Duodenal mucosa (tissue), 2 donors: Measurements from ENCODE around the gene NALCN.

ENCODE experiments used
- H3K27ac ChIP-seq: one replicate; pipeline ENCODE4 v1.7.0; 2013; ENCODE audit warnings: low read depth, low read length
- H3K27me3 ChIP-seq, 2 donors: one replicate each; pipeline ENCODE4 v1.7.0; 2013; ENCODE audit warnings: low read length in 2 of 2, control low read depth in 1 of 2; ENCODE audit not compliant: insufficient read depth in 2 of 2, control insufficient read depth in 1 of 2
- H3K36me3 ChIP-seq, 2 donors: one replicate each; pipeline ENCODE4 v1.7.0; 2013; ENCODE audit warnings: low read length in 2 of 2, control low read depth in 1 of 2; ENCODE audit not compliant: insufficient read depth in 2 of 2, control insufficient read depth in 1 of 2
- H3K4me1 ChIP-seq, 2 donors: one replicate each; pipeline ENCODE4 v1.7.0; 2013; ENCODE audit warnings: low read length in 2 of 2, control low read depth in 1 of 2; ENCODE audit not compliant: insufficient read depth in 2 of 2, control insufficient read depth in 1 of 2
- H3K4me3 ChIP-seq, 2 donors: one replicate each; pipeline ENCODE4 v1.7.0; 2013; ENCODE audit warnings: low read length in 2 of 2, low read depth in 1 of 2
- H3K9ac ChIP-seq, 2 donors: one replicate each; pipeline ENCODE4 v1.7.0; 2013; ENCODE audit warnings: low read length in 2 of 2, low read depth in 1 of 2
- H3K9me3 ChIP-seq, 2 donors: one replicate each; pipeline ENCODE4 v1.7.0; 2013; ENCODE audit warnings: low read length in 2 of 2, control low read depth in 1 of 2; ENCODE audit not compliant: control insufficient read depth in 1 of 2

Gene NALCN

DNA sequence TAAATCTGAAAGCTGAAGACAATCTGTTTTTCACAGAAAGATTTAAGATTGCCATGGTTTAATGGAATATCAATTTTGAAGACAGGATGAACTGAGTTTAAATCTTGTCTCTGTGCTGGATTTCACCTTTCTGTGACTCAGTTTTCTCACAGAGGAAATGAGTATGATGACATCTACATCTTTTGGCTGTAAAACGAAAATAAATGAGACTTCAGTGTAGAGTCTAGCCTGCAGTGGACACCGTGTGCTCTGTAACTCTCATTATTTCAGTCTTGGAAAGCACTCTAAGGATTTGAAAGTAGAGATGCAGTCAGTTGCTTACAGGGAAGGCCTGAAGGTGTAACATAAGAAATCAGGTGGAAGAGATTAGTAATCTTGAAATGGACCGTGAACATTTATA lies 150.4 kb downstream of the NALCN start:
- Histone ChIP-seq H3K27me3 (no peaks in the 10 kb centered on the region), H3K36me3 (no peaks in the 10 kb centered on the region), H3K9ac (no peak overlapping the region), H3K27ac (no peak overlapping the region), H3K9me3 (no peaks in the 10 kb centered on the region), H3K4me3 (no peak overlapping the region), H3K4me1 (no peaks in the 10 kb centered on the region)

GRCh38 chr13:101264931-101265330 lies 151.4 kb downstream of the NALCN start:
- H3K4me3 ChIP-seq, result no peak overlapping the region
- no peak overlapping the region for H3K27ac ChIP-seq
- no peaks in the 10 kb centered on the region for H3K9me3 ChIP-seq
- H3K36me3 ChIP-seq, result no peaks in the 10 kb centered on the region
- no peak overlapping the region for H3K9ac ChIP-seq
- no peaks in the 10 kb centered on the region for H3K4me1 ChIP-seq
- H3K27me3 ChIP-seq, result no peaks in the 10 kb centered on the region

DNA sequence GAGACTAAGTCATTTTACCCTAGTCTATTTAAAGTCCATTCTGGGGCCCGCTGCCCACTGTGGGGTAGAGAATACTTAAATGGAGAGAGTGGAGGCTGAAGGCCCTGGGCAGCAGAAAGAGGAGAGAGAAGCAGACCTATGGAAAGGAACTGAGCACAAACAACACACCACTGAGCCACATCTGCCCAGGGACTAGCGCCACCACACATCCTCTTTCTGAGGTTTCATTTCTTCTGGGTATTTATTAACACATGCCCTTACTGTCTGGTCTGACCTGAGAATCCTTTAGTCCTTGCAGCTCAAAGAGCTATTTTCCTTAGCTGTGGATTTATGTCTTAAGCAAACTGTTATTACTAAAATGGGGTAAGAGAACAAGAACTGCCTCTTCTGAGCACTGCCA lies 154.0 kb downstream of the NALCN start:
- Histone ChIP-seq H3K27me3 (no peaks in the 10 kb centered on the region), H3K27ac (no peak overlapping the region), H3K9ac (no peak overlapping the region), H3K4me3 (no peak overlapping the region), H3K4me1 (no peaks in the 10 kb centered on the region), H3K36me3 (no peaks in the 10 kb centered on the region), H3K9me3 (no peaks in the 10 kb centered on the region)

- no peak overlapping the region for H3K4me3 ChIP-seq
- H3K4me1 ChIP-seq, result no peaks in the 10 kb centered on the region
- no peaks in the 10 kb centered on the region for H3K27me3 ChIP-seq
- H3K9ac ChIP-seq, result no peak overlapping the region
- no peak overlapping the region for H3K27ac ChIP-seq
- H3K9me3 ChIP-seq, result no peaks in the 10 kb centered on the region
- no peaks in the 10 kb centered on the region for H3K36me3 ChIP-seq
Observed at GRCh38 chr13:101258509-101258908, 157.8 kb downstream of the NALCN start.

- H3K36me3 ChIP-seq, result no peaks in the 10 kb centered on the region
- H3K27me3 ChIP-seq, result no peaks in the 10 kb centered on the region
- no peaks in the 10 kb centered on the region for H3K9me3 ChIP-seq
- no peak overlapping the region for H3K4me3 ChIP-seq
- no peaks in the 10 kb centered on the region for H3K4me1 ChIP-seq
- H3K27ac ChIP-seq, result no peak overlapping the region
- no peak overlapping the region for H3K9ac ChIP-seq
Observed at GRCh38 chr13:101258071-101258470, 158.2 kb downstream of the NALCN start.

DNA sequence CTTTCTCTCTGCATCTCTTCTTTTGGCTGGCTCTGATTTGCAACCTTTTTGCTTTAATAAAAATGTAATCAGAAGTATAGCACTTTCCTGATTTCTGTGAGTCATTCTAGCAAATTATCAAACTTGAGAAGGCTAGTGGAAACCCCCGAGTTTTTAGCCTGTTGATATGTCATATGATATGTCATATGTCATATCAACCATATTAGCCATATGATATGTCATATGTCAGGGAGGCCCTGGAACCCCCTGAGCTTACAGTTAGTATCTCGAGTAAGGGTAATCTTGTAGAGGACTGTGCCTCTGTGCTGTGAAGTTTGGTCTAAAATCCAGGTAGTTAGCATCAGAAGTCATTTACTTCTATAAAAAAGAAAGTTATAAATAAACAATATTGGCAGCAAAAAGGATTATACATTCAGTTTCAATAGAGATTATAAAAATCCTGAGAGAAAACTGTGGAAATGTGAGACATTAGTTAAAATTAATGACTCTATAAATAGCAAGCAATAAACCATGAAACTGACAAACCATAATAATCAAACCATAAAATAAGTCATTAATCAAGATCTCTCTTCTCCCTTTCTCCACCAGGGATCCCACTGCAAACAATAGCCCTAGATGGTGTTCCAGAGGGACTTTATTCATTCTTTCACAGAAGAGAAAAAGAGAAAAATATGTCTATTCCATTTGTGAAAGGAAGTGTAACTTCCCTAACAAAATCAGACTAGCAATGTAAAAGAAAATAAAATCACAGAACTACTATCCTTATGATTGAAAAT lies 167.4 kb downstream of the NALCN start:
- Histone ChIP-seq H3K4me1 (no peaks in the 10 kb centered on the region), H3K27ac (no peak overlapping the region), H3K9me3 (no peaks in the 10 kb centered on the region), H3K36me3 (no peaks in the 10 kb centered on the region), H3K27me3 (no peaks in the 10 kb centered on the region), H3K4me3 (no peak overlapping the region), H3K9ac (no peak overlapping the region)

DNA sequence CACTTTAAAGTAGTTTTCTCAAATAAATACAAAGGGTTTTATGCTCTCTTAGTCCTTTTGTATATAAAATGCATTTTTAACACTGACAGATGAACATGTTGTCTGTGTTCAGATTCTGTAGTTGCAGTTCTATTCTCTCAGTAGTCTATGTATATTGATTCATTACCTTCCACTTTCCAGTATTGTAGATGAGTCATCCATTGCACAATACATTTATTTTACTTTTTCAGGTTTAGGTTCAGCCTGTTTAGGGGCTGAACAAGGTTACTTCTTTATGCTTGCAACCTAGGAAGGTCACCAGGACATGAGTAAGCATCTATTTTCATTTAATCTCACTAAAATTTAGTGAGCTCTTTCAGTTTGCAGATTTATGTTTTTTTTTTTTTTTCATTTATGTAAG lies 173.6 kb downstream of the NALCN start:
- Histone ChIP-seq H3K4me1 (no peaks in the 10 kb centered on the region), H3K4me3 (no peak overlapping the region), H3K9me3 (no peaks in the 10 kb centered on the region), H3K9ac (no peak overlapping the region), H3K36me3 (no peaks in the 10 kb centered on the region), H3K27ac (no peak overlapping the region), H3K27me3 (no peaks in the 10 kb centered on the region)

DNA sequence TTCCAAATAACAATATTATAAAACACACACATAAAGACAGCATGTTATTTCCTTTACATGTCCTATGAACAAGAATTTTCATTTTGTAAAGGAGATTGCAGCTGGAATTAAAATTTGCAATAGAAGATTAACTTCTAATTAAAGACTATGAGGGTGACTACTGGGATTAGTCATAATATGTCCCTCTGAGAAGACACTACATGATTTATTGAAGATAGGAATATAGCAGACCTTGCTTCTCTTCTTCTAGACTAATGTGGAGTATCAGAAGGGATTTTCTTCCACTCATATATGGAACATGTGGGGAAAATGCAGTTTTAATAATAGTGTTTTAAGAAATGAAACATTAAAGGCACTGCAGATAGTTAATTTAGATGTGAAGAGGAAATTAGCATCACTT lies 177.8 kb downstream of the NALCN start:
- Histone ChIP-seq H3K27me3 (no peaks in the 10 kb centered on the region), H3K4me3 (no peak overlapping the region), H3K36me3 (no peaks in the 10 kb centered on the region), H3K4me1 (no peaks in the 10 kb centered on the region), H3K9ac (no peak overlapping the region), H3K9me3 (no peaks in the 10 kb centered on the region), H3K27ac (no peak overlapping the region)

DNA sequence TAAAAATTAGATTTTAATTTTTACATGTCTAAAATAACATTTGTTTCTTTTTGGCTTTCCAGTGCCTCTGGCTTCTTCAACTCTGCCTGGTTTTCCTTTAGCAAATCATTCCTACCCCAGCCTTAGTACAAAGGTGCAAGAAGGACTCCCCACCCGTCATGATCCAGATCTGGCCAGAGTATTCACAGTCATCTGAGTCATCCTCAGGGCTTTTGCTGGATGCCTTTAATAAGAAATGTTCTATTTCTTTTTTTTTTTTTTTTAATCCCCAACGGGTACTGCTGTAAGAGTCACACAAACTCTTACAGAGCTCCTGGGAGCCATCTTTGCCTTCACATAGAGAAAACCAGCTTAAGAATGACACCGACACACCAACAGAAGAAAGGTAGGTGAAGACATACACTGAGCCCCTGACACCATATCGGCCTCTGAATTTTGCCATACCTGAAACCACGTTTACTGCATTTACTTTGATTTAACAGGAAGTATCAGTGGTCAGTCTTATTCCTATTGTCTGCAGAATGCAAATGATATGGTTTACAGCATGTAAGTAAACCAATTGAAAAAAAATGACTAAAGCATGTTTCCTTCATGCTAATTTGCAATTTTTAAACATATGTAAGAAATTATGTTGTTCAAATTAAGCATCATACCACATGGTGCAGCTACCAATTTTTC lies 184.4 kb downstream of the NALCN start:
- Histone ChIP-seq H3K4me3 (no peak overlapping the region), H3K4me1 (no peaks in the 10 kb centered on the region), H3K27ac (no peak overlapping the region), H3K9me3 (no peaks in the 10 kb centered on the region), H3K36me3 (no peaks in the 10 kb centered on the region), H3K27me3 (no peaks in the 10 kb centered on the region), H3K9ac (no peak overlapping the region)

DNA sequence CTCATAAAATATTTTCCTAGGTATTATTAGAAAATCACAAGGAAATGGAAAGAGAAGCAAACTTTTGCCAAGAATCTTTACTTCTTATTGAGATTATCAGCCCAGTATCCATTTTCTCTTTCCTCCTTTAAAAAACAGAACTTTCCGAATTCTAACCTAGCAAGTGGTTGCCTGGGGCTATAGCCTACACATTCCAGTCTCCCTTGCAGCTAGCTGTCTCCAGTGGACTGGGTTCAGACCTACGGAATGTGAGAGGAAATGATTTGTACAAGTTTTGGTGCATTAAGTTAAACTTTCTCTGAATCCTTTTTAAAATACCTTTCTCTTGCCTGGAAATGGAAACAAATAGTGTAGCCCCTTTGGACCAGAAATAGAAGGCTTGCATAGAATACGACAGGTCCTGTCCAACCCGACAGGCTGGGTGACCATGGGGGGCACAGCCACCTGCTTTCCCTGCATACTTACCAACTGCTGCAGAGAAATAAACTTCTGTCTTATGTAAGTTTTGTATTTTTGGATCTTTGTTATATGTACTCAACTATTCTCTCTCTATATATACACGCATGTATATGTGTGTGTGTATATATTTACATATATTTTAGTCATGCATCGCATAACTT lies 185.9 kb downstream of the NALCN start:
- H3K9me3 ChIP-seq, result no peaks in the 10 kb centered on the region
- no peak overlapping the region for H3K27ac ChIP-seq
- no peak overlapping the region for H3K9ac ChIP-seq
- no peaks in the 10 kb centered on the region for H3K4me1 ChIP-seq
- H3K36me3 ChIP-seq, result no peaks in the 10 kb centered on the region
- no peak overlapping the region for H3K4me3 ChIP-seq
- H3K27me3 ChIP-seq, result no peaks in the 10 kb centered on the region
